M059J (cell line): ENCODE data around the gene CNOT8. TPM values are rescaled to one million over a fixed set of nuclear protein-coding genes. Genes with fewer than 3 reads are reported as not detected.
A peak's percentile ranks its signal among the peaks of the same experiment; 100 is the strongest.
"Not testable (repeated sequence)": the region's sequence is repeated elsewhere in the genome, so short reads cannot be mapped to it uniquely, and the experiment has no call there.

ENCODE experiments used
- DNase-seq: peaks from one replicate; pipeline ENCODE4 v3.0.0-alpha.2; 2012; ENCODE audit warnings: low read depth
- total RNA-seq: library from RNA; depleted of rRNA; stranded (reverse); fragments of >200 nt; shearing (Covaris generic); gene quantifications from 2 replicates; pipeline ENCODE4 v1.2.3, GENCODE V29; 2014

The CNOT8 gene
- total RNA-seq, 1 experiment from 2014 or later: 69.7 TPM

DNA sequence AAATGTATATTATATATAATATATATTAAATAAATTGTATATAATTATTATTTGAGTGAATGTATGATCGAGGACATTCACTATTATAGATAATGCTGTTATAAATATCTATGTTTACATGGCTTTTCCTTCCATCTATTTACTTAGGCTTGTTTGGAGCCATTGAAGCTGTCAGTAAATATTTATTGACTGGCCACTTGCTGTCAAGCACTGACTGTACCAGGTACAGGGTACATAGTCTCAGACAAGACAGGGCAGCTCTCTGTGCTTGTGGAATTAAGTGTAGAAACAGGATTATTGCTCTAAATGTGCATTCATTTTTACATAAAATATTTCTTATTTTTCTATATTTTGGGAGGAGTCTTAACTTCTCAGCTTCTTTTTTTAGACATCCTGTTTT lies 24.4 kb upstream of the CNOT8 start:
- no peak for DNase-seq

DNA sequence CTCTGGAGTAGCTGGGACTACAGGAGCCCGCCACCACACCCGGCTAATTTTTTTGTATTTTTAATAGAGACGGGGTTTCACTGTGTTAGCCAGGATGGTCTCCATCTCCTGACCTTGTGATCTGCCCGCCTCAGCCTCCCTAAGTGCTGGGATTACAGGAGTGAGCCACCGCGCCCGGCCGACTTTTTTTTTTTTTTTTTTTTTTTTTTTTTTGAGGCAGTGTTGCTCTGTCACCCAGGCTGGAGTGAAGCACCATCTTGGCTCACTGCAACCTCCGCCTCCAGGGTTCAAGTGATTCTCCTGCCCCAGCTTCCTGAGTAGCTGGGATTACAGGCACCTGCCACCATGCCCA lies 22.8 kb upstream of the CNOT8 start:
- not testable (repeated sequence) for DNase-seq

DNA sequence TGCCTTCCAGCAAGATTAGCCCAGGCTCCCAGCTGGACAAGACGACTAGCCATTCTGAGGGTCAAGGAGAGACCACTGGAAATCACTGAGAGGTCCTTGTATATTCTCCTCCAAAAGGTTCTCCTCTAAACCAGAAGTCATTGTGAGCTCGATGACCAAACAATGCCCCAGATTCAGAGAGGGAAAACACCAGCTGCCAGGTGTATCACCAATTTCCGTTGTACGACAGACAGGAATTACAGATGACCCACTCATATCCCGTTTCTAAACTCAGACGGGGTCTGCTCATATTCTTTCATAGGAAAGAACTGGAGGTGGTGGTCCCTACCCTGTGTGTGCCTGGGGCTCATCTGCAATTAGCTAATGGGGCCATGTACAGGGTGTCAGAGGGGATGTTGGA lies 22.2 kb upstream of the CNOT8 start:
- DNase-seq: no peak

DNA sequence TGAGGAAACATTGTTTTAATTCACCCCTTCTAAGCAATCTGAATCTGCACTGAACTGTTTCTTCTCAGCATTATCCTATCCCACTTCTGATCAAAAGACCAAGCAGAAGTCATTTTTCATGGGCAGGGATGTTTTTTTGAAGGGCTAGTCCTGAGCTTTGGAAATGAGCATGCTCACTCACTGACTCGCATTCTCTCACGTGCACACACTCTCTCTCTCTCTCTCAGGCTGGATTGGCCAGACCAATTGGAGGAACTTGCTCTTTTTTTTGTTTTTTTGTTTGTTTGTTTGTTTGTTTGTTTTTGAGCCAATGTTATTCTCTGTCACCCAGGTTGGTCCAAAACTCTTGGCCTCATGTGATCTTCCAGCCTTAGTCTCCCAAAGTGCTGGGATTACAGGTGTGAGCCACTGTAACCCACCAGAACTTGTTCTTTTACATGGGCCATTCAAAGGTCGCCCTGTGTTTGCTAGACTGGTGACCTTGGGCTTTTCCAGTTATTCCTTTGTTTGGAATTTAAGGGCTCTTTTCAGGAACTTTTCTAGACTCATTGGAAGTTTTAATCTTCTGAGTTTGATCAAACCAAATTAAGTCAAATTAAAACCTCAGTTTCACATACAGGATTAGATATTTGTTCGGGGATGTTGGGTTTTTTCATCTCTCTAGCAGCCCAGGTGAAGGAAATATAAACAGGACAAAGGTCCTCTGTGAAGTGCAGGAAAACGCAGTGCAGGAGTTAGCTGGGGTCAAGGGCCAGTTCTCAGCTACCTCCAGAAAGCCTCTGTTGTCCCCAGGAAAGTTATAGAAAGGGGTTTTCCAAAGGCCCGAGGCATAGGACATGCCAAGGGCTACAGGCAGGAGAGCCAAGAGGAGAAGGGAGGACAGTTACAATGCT lies 21.2 kb upstream of the CNOT8 start:
- no peak for DNase-seq

DNA sequence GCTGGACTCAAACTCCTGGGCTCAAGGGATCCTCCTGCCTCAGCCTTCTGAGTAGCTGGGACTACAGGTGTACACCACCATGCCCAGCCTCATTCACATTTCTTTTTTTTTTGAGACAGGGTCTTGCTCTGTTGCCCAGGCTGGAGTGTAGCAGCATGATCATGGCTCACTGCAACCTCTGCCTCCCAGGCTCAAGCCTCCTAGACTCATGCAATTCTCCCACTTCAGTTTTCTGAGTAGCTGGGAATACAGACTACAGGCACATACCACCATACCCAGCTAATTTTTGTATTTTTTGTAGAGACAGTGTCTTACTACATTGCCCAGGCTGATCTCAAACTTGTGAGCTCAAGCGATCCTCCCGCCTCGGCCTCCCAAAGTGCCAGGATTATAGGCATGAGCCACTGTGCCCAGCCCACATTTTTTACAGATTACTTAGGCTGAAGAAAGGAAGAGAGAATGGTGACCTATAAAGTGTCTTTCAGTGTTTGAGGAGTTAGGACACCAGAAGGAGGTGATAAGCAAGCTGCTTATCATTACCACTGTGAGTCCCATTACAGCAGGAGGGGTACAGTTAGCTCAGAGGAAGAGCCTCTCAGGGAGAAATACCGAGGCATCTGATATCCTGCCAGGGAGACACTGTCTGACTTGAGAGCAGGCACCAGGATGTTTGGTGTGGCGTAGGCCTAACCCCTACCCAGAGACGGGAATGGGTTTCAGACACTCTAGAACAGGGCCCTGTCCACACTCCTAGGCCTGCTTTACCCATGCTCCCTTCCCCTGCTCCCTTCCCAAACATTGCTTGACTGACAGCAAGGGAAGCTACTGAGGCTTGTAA lies 17.8 kb upstream of the CNOT8 start:
- DNase-seq: no peak

DNA sequence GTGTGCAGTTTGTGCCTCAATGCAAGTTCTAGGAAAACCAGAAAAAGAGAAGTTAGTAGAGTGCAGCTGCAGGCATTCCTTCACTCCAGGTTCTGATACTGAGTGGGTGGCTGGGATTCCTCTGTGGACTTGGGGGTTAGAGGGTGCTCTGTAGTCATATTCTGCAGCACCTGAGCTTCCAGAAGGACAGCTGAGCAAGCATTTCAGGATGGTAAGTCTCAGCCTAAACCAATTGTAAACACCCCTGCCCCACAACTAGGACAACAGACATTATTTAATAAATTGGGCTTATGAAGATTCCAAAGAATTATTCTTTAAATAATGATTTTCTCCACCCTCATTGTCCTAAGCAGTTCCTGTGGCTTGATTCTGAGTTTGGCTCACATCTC lies 17.2 kb upstream of the CNOT8 start:
- DNase-seq: no peak

DNA sequence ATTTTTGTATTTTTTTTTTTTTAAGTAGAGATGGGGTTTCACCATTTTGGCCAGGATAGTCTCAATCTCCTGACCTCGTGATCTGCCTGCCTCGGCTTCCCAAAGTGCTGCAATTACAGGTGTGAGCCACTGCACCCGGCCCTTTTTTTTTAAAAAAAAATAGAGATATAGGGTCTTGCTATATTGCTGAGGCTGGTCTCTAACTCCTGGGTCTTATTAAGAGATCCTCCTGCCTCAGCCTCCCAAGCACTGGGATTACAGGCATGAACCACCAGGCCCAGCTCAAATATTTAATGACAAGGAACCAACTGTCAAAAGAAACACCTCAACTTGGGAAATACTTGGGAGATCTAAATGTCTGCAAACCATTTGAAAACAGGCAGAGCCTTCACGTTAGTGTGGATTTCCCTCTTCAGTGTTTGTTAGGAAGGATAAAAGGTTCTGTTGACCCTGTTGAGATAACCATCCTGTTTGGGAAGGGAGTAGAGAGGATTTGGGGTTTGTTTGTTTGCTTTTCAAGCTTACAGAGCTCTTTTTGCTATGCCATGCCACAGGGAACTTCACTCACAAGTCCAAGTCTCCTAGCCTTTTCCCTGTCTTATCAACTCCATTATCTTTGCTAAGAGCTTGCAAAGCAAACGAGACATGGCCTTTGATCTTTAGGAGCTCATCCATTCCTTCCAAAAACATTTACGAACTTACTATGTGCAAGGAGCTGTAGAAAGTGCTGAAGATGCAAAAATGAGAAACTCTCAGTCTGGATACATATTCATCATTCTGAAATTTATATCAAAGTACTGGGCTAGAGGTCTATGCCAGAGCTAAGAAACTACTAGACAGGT lies 15.5 kb upstream of the CNOT8 start:
- no peak for DNase-seq

DNA sequence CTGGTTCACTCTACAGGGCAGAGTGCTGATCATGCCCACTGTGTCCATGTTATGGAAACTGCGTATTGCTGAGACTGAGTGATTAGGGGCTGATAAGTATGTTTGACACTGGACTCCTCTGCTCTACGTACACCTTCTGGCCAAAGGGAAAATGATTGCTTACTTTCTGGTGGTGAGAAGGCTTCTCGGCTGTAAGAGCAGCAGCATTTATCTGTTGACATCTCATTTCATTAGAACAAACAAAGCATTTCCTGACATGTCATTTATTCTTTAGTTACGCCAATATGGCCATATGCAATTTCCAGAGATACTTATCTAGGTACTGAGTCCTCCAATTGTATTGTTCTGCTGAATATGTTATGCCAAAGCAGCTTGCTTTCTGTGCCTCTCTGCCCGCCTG lies 13.6 kb upstream of the CNOT8 start:
- no peak for DNase-seq

DNA sequence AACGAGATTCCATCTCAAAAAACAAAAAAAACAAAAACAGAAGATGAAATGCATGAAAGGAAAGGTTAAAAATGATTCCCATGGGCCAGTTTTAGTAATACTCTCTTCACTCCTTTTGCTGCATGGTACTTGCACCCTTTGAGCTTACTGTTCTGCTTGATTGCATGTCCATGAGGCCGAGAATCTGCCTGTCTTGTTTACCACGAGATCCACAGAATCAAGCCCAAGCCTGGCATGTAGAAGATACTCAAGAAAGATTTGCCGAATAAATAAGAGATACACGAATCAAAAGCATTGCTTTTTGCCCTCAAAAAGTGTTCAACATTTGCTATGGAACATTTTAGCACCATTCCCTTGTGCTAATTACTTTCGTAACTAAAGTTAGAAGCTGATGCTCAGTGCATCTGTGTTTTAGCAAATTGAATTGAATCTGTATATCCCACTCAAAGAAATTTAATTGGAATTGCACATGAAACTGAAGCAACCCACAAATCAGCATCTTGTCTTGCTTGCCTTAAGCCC lies 9.1 kb upstream of the CNOT8 start:
- DNase-seq: no peak

DNA sequence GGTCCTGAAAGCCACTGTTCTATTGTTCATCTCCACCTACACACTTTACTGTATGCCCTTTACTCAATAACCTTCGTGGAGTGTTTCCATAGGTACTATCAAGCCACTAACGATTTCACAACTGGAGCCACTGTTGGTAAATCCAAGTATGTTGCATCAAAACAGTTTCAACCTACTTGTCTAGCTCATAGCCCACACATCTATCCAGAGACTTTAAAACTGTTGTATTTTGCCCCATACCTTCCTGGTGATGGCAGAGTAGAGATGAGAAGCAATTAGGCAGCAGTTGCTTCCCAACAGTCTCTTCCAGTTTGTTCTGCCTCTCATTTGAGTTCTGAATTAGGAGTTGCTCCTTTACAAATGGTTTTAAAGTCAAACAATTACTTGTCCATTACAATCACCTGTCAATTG lies 8.6 kb upstream of the CNOT8 start:
- DNase-seq: peak; percentile 8

DNA sequence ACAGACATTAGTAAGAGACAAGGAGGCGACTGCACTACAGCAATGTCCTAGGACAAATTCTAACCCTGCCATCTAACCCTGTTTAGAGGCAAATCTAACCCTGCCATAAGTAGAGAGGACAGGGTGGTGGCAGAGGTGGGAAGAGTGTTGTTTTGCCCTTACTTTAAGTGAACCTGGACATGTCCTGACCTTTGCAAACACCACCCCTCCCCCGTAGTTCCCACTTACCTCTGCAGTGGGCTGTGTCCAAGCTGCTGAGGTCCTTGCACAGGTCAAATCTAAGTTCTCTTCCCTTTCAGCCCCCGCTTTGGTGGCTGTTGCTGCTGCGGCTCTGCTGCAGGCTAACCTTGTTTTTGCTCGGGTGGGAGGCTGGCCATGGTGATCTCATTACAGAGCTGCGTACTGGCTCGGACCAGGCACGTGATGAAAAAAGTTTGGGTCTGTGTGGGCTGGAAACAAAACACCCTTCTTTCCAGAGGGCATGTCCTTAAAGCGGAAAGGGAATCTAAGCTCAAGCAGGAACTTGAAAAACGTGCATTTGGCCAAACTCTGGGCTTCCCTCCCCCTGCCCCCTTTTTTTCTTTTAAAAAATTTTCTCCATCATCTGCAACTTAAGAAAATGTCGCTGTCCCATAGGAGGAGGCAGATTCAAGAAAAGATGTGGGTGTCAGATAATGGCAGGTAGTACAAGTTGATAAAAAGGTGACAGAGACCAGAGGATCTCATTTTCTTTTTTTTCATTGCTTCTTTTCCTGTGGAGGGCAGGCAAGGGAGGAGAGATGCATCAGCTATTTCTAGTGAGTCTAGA lies 8.0 kb upstream of the CNOT8 start, which contains the start of gene FAXDC2:
Gene FAXDC2 (minus strand): TSS at position 349 of the 808 bp plus-strand sequence. CDS start 12,425 bp downstream, outside the sequence.
- DNase-seq: peak; percentile 68

DNA sequence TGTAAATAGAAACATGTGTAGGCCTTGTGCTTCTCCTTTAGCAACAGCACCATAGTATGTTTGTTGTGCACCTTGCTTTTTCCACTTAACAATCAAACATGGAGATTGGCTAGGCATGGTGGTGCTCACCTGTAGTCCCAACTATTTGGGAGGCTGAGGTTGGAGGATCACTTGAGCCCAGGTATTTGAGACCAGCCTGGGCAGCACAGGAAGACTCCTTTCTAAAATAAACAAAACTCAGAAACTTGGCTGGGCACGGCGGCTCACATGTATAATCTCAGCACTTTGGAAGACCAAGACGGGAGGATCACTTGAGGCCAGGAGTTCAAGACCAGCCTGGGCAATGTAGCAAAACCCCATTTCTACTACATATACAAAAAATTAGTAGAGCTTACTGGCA lies 7.1 kb upstream of the CNOT8 start:
- DNase-seq: no peak

DNA sequence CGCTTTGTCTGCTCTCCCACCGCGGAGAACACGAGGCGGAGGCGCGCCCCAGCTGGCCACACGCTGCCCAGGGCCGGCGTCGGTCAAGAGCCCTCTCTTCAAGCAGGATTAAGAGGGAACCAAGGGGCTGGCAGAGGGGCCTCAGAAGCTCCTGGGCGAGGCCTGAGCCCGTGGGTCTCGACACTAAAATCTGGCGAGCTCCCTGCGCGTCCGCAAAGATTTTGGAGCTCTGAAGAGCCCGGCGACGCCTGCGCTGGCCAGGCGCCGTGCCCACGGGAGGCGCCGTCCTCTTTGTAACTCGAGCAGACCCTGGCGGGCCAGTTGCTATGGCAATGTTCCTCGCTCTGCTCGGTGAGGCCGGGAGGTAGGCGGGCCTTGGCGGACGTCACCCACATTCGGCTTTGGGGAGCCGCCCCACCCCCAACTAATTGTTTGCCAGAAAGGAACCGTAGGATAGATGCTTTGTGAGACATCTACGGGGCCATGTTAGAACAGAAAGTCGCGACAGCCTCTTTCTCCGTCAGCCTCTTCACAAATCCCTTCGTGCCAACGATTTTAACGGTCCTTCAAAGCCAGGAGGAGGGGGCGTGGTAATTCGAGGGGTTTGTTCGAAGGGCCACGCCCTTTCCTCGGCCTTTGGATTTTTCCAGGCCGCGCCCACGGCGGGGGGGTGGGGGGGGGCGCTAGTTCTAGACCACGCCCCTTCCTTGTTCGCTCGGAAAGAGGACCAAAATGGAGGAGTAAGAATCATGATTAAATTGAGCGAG lies 714 bp upstream of the CNOT8 start:
- DNase-seq: peak; percentile 96

DNA sequence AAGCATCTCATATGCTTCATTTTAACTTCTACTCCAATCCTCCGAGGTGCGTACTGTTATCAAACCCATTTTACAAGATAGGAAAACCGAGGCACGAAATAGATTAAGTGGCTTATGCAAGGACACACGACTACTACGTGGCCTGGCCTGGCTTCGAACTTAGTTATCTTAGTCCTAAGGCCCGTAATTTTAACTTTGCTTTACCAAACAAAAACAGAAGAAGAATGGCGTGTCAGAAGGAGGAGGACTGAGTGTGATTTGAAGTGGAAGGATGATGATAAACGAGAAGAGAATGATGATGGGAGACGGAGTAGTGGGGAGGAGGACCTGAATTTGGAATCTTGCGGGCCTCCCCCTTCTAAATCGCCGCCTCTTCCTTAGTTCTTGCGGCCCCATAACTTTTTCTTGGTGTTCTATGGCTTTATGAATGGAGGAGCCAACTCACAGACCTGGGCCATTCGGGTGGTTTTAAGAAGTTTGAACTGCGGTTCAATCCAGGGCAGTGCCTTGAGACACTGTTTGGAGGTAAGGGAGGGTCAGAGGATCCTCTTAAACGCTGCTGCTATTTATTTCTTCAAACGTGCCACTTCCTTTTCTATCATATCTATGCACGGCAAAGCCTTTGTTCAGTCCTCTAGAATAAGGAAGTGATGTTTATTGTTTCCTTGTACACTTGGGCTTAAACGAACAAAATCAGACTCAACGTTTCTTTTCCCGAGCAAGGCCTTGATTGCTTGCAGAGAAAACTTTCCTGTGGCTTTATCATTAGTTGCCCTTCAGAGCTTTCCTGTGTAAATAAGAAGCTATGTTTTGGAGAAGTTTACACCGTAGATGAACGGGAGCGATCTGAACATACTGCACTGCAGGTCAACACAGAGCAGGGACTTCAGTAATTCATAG lies 795 bp downstream of the CNOT8 start:
- DNase-seq: peak; percentile 21

DNA sequence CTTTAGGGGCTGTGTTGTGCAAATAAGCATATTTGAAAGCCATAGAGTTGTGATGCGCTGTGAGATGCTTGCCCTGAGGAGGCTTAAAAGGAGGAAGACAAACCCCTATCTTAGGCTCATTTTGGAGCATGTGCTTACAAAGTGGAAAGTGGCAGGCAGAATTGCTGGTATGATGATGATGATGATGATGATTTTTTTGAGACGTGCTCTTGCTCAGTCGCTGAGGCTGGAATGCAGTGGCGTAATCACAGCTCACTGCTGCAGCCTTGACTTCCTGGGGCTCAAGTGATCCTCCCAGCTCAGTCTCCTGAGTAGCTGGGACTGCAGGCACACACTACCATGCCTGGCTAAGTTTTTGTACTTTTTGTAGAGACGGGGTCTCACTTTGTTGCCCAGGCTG lies 1.7 kb downstream of the CNOT8 start:
- DNase-seq: peak; percentile 22

DNA sequence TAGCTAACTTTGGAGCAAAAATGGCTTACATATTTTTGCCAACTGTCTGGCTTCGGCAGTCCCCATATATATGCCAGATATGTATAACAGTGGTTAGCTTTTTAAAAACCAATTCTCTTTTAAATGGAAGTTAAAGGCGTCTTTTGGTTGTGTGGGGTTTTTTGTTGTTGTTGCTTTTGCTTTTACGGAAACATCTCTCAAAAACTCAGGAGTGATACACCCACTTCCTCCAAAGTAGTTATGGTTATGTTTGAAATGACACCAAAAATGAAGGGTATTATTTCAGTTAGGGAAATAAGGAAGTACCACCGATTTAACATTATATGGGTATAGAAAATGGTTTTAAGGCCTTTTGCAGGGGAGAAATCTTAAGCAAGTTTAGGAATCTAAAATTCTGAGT lies 2.3 kb downstream of the CNOT8 start:
- no peak for DNase-seq

DNA sequence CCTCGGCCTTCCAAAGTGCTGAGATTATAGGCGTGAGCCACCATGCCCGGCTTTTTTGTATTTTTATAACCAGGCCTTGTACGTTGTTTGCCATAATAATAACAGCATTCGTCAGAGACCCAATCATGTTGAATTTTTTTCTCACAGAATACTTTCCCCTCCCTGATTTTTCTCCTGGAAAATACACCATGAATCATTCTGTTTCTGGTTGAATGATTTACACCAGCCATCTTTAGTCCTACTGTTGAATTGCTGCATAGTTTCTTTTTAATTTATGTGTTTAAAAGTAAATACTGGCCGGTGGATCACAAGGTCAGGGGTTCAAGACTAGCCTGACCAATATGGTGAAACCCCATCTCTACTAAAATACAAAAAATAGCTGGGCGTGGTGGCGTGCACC lies 3.5 kb downstream of the CNOT8 start:
- DNase-seq: no peak

DNA sequence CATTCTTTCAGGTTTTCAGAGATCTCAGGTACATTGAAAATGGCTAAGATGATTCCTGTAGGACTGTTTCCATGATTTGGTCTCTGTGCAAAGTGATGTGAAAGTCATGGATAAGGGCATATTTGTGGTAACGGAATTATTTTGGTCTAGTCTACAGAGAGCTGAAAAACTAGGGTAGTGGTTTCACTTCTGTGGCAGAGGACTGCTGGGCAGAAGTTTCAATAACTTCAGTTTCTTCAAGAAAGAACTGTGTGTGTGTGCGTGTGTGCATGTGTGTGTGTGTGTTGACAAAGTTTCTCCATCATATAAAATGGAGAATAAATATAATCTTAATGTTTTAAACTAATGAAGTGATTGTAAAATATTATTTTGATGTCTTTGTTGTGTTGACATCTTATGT lies 4.3 kb downstream of the CNOT8 start:
- DNase-seq: no peak
